A673 (cell line): Measurements from ENCODE around the gene KRTAP10-4.

Source experiments
- CTCF ChIP-seq: fragments of 300-800, 200-600 bp; sonication (generic); conservative IDR thresholded peaks from 2 replicates; pipeline ENCODE4 v1.5.1; 2017; ENCODE audit warnings: low read depth, mild to moderate bottlenecking, antibody characterized with exemption, low read length, moderate library complexity, mixed read lengths
- EZH2 ChIP-seq: fragments of 200-600 bp; sonication (generic); IDR thresholded peaks from 2 replicates; pipeline ENCODE4 v1.6.1; 2017; ENCODE audit warnings: borderline replicate concordance, low read depth, mild to moderate bottlenecking, mixed read lengths, antibody characterized with exemption, low read length; ENCODE audit not compliant: poor library complexity, severe bottlenecking

GRCh38 chr21:44602463-44602850 is 28.9 kb downstream of the KRTAP10-4 start:
- no peak for TF ChIP-seq EZH2
- no peak for TF ChIP-seq CTCF
